ENCODE measurements around the gene LCN10. TPM values are rescaled to one million over a fixed set of nuclear protein-coding genes. Genes with fewer than 3 reads are reported as not detected.

The LCN10 gene
- polyA plus RNA-seq, 3 donors: 0.16 TPM; not detected in 2

DNA sequence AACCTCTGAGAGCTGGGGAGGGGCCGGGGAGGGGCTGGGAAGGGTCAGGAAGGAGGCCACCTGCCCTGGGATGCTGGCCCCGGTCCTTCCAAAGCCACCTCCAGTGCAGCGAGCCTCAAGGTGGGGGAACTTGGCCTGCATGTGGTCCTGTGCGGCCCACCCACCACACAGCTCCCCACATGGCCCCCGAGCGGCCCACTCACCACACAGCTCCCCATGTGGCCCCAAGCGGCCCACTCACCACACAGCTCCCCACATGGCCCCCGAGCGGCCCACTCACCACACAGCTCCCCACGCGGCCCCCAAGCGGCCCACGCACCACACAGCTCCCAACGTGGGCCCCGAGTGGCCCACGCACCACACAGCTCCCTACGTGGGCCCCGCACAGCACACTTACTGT lies 2.0 kb upstream of the LCN10 start:
- no peak overlapping the region for H3K27ac ChIP-seq (ENCODE audit: low read depth in 1 of 2, low read length in 2 of 2)
- TF ChIP-seq CTCF (IDR thresholded peaks at IDR 0.05): no peak
- H3K4me2 ChIP-seq (replicated peaks; ENCODE audit: extremely low read depth, low read length, poor library complexity, severe bottlenecking): no peak overlapping the region
- WGBS (ENCODE audit: insufficient coverage): 90% methylated on average over 7 of the region's 18 CpGs
- no peak overlapping the region for H2AFZ ChIP-seq (ENCODE audit: insufficient read depth, low read depth, low read length, poor library complexity, severe bottlenecking)
- no peak overlapping the region for H3K4me3 ChIP-seq (replicated peaks in 1 of 3; ENCODE audit: low read depth in 2 of 3, low read length in 3 of 3)
- H3K4me1 Mint-ChIP-seq: peaks cover 5% of the 10 kb centered on the region
- H3K36me3 ChIP-seq (replicated peaks in 1 of 2; ENCODE audit: control insufficient read depth in 1 of 2, insufficient read depth in 2 of 2, low read length in 2 of 2): no peaks in the 10 kb centered on the region
- DNase-seq: no peak
- H3K27ac Mint-ChIP-seq: no peak overlapping the region
- no peak overlapping the region for H3K4me3 Mint-ChIP-seq
- H3K36me3 Mint-ChIP-seq: no peaks in the 10 kb centered on the region
- no peak overlapping the region for H3K9ac ChIP-seq (ENCODE audit: insufficient read depth, low read length, poor library complexity, severe bottlenecking)
- intact Hi-C loops (cut with micrococcal nuclease): no loop called here
- peaks cover 5 to 24% of the 10 kb centered on the region in 2 donors for H3K27me3 ChIP-seq (ENCODE audit: control insufficient read depth in 2 of 2, insufficient read depth in 2 of 2, low read length in 2 of 2)
- H3K27me3 Mint-ChIP-seq (ENCODE audit: low read depth in 3 of 3): peaks cover 18 to 55% (median 33%) of the 10 kb centered on the region in 3 donors
- H3K9me3 Mint-ChIP-seq: no peaks in the 10 kb centered on the region
- no peaks in the 10 kb centered on the region for H3K79me2 ChIP-seq (ENCODE audit: insufficient read depth, low read length)
- H4K20me1 ChIP-seq (ENCODE audit: insufficient read depth, low read length): no peaks in the 10 kb centered on the region
- H3K9me3 ChIP-seq (replicated peaks in 1 of 2; ENCODE audit: control insufficient read depth in 1 of 2, insufficient read depth in 1 of 2, low read length in 2 of 2): no peaks in the 10 kb centered on the region
- H3K4me1 ChIP-seq (ENCODE audit: control insufficient read depth in 1 of 2, insufficient read depth in 2 of 2, low read length in 2 of 2): no peaks in the 10 kb centered on the region

- H3K4me1 Mint-ChIP-seq: no peaks in the 10 kb centered on the region
- no peaks in the 10 kb centered on the region for H3K36me3 Mint-ChIP-seq
- no peak overlapping the region for H2AFZ ChIP-seq (ENCODE audit: insufficient read depth, low read depth, low read length, poor library complexity, severe bottlenecking)
- no peaks in the 10 kb centered on the region for H3K36me3 ChIP-seq (replicated peaks in 1 of 2; ENCODE audit: control insufficient read depth in 1 of 2, insufficient read depth in 2 of 2, low read length in 2 of 2)
- H3K9ac ChIP-seq (ENCODE audit: insufficient read depth, low read length, poor library complexity, severe bottlenecking): no peak overlapping the region
- no peaks in the 10 kb centered on the region for H3K9me3 Mint-ChIP-seq
- no peak for DNase-seq
- H4K20me1 ChIP-seq (ENCODE audit: insufficient read depth, low read length): no peaks in the 10 kb centered on the region
- intact Hi-C loops (cut with micrococcal nuclease): no loop called here
- H3K27ac Mint-ChIP-seq: no peak overlapping the region
- no peak overlapping the region for H3K4me2 ChIP-seq (replicated peaks; ENCODE audit: extremely low read depth, low read length, poor library complexity, severe bottlenecking)
- H3K4me1 ChIP-seq (ENCODE audit: control insufficient read depth in 1 of 2, insufficient read depth in 2 of 2, low read length in 2 of 2): no peaks in the 10 kb centered on the region
- no peak overlapping the region for H3K4me3 Mint-ChIP-seq
- no peak for TF ChIP-seq CTCF (IDR thresholded peaks at IDR 0.05)
- H3K27me3 ChIP-seq (ENCODE audit: control insufficient read depth in 2 of 2, insufficient read depth in 2 of 2, low read length in 2 of 2): peaks cover 5 to 24% of the 10 kb centered on the region in 2 donors
- no peaks in the 10 kb centered on the region for H3K79me2 ChIP-seq (ENCODE audit: insufficient read depth, low read length)
- H3K4me3 ChIP-seq (replicated peaks in 1 of 3; ENCODE audit: low read depth in 2 of 3, low read length in 3 of 3): no peak overlapping the region
- no peak overlapping the region for H3K27ac ChIP-seq (ENCODE audit: low read depth in 1 of 2, low read length in 2 of 2)
- 91% methylated on average over 16 of the region's 16 CpGs for WGBS (ENCODE audit: insufficient coverage)
- no peaks in the 10 kb centered on the region for H3K9me3 ChIP-seq (replicated peaks in 1 of 2; ENCODE audit: control insufficient read depth in 1 of 2, insufficient read depth in 1 of 2, low read length in 2 of 2)
- peaks cover 16 to 52% (median 38%) of the 10 kb centered on the region in 3 donors for H3K27me3 Mint-ChIP-seq (ENCODE audit: low read depth in 3 of 3)
Observed at GRCh38 chr9:136743639-136744211, 985 bp upstream of the LCN10 start.

Measured in CD14-positive monocyte (primary cell).